SK-N-MC (cell line): Measurements from ENCODE around the gene ITPKB.

Experiments
- EZH2 ChIP-seq: fragments of 200-600 bp; sonication (generic); IDR thresholded peaks from one replicate; pipeline ENCODE4 v1.6.1; 2017; ENCODE audit warnings: antibody characterized with exemption
- FOXP2 ChIP-seq: optimal IDR thresholded peaks from 2 replicates; pipeline ENCODE3; 2011; ENCODE audit warnings: mild to moderate bottlenecking, moderate library complexity; ENCODE audit not compliant: insufficient read depth; ENCODE audit errors: extremely low read length, control extremely low read depth
- POLR2AphosphoS5 ChIP-seq: IDR thresholded peaks from 2 replicates; pipeline ENCODE4 v1.6.1; 2012; ENCODE audit warnings: mild to moderate bottlenecking, low read depth, low read length, borderline replicate concordance

DNA sequence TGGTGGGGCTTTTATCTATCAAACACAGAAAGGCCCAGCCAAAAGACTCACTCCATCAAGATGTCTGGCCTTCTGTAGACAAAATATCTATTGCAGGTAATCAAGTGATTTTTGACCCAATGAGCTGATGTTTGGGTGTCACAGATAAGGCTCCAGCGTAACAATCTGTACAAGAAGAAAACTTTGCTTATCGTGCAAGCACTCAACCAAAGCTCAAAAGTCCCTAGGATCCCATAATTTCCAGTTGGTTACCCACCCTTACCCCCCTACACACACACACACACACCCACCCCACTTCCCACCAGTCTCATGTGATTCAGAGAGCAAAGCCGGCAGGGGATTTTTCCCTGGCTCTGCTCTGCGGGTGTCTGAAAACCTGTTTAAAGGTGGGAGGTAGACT is 5.8 kb downstream of the ITPKB start:
- TF ChIP-seq EZH2 (no peak), POLR2AphosphoS5 (no peak), FOXP2 (no peak)
